GM12872 (cell line): Measurements from ENCODE around the gene SPRED1.

ENCODE experiments used
- CTCF ChIP-seq: IDR thresholded peaks from 3 replicates; pipeline ENCODE4 v1.5.1; 2011; ENCODE audit warnings: low read depth, mild to moderate bottlenecking, low read length, moderate library complexity; ENCODE audit not compliant: insufficient read depth

Gene SPRED1

GRCh38 chr15:38212729-38213351 lies 39.8 kb upstream of the SPRED1 start:
- TF ChIP-seq CTCF = no peak

- no peak for TF ChIP-seq CTCF
Measured at GRCh38 chr15:38213356-38213755, 39.3 kb upstream of the SPRED1 start.

GRCh38 chr15:38215707-38216106 lies 36.9 kb upstream of the SPRED1 start:
- no peak for TF ChIP-seq CTCF

GRCh38 chr15:38216763-38217162 lies 35.9 kb upstream of the SPRED1 start:
- TF ChIP-seq CTCF = no peak

- TF ChIP-seq CTCF = no peak
Measured at GRCh38 chr15:38217191-38217595, 35.4 kb upstream of the SPRED1 start.

- no peak for TF ChIP-seq CTCF
Measured at GRCh38 chr15:38217788-38218609, 34.6 kb upstream of the SPRED1 start.

GRCh38 chr15:38220606-38221273 lies 31.9 kb upstream of the SPRED1 start:
- TF ChIP-seq CTCF = no peak
